LHCN-M2 (cell line): ENCODE measurements around the gene ETS1. TPM values are rescaled to one million over a fixed set of nuclear protein-coding genes. Genes with fewer than 3 reads are reported as not detected.

ENCODE experiments used
- DNase-seq: peaks from one replicate; pipeline ENCODE4 v3.0.0-alpha.2; 2012; ENCODE audit warnings: low read depth
- polyA plus RNA-seq: library from polyadenylated mRNA; unstranded; fragments of >200 nt; gene quantifications from one replicate; pipeline ENCODE4 v1.2.1, GENCODE V29; 2012; ENCODE audit warnings: missing spikeins
- total RNA-seq: library from RNA; depleted of rRNA; stranded (reverse); fragments of >200 nt; gene quantifications from 2 replicates; pipeline ENCODE4 v1.2.3, GENCODE V29; 2014; rRNA removed

Gene ETS1, protein sequence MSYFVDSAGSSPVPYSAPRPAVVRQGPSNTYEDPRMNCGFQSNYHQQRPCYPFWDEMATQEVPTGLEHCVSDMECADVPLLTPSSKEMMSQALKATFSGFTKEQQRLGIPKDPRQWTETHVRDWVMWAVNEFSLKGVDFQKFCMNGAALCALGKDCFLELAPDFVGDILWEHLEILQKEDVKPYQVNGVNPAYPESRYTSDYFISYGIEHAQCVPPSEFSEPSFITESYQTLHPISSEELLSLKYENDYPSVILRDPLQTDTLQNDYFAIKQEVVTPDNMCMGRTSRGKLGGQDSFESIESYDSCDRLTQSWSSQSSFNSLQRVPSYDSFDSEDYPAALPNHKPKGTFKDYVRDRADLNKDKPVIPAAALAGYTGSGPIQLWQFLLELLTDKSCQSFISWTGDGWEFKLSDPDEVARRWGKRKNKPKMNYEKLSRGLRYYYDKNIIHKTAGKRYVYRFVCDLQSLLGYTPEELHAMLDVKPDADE
- total RNA-seq, result 37.2 and 38.2 TPM in 2 replicates
- 46.5 TPM for polyA plus RNA-seq

DNA sequence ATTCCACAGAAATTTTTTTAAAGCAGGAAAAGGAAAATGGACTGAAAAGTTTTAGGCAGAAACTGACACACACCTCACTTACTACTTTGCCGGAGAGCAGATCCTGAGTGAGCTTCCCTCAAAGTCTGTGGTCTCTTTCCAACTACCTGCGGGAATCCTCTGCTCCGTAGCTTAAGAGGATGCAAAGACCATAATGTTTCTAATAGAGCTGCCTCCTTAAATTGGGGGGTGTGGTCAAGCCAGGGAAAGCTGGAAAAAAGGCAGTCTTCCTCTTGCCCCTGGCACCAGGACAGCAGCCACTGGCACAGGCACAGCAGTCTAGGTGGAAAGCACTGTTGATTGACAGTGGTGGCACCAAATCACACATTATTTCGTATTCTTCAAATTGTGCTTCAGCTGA lies at the start of gene ETS1:
ETS1 (minus strand) TSS at position 144 of the 400 bp plus-strand sequence. CDS start 14,428 bp downstream, outside the sequence.
- no peak for DNase-seq

DNA sequence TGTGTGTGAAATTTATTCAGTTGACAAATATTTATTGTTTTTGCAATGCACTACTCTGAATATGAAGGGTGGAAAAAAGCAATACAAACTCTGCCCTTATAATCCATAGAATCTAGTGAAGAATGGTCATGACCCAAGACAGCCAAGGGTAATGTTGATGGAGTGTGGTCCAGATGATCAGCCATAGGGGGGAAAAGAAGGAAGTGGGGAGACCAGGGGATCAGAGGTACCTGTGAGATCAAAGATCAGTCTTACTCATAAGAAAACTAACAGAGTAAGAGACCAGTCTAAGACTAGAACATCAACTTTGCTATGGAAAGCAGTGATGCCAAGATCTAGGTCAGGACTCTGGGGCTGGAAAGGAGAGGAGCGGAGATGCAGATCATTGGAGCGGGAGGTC lies 47.0 kb upstream of the ETS1 start:
- DNase-seq, result no peak

DNA sequence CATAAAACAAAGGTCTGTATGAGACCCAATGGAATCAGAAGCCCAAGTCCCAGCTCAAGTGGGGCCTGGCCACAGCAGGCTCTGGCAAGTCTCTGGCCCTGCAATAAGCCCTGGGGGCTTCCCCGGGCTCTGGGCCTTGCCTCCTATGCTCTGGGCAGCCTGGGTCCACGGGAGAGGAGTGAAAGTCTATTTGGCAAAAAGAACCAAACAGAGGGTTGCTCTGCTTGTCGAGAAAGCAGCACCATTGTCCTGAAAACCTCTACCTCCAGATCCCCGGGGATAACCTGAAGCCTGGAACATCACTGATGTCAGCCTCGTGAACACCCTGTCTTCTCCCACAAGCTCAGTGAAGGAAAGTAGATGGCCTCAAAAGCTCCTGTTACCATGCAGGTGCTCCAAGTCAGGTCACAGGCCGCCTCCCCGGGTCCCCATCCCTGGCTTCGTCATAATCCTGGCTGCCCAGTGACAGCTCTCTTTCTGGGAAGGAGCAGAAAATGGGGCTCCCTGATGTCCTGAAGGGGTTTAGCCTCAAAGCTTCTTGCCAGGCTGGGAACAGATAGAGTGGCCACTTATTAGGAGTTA lies 46.1 kb upstream of the ETS1 start:
- DNase-seq, result no peak

DNA sequence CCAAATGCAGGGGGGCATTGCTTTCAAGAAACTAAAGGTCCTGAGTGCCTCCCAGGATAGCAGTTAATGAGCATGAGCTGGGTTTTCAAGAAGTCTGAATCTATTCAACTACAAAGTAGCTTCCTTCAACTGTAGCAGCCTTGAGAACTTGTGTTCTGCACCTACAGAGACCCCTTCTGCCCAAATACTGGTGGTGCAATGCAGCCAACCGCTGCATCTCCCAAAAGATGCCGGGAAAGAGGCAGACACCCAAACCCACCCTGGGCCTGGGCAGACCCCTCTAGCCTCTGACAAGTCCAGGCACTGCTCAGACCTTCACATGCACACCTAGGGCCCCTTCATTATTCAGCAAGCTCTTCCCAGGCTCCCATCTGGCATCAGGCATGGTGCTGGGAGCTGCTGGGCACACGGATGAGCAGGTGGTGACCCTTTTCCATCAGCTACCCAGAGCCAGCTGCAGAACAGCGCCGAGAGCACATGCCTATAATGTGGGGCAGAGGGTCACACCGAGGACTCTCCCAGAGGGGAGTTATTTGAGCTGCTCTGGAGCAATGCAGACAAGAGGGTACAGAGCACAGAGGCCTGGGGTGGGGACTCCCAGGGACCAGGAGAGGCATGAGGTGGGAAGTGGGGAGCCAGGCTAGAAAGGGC lies 44.9 kb upstream of the ETS1 start:
- DNase-seq, result peak; percentile 26

DNA sequence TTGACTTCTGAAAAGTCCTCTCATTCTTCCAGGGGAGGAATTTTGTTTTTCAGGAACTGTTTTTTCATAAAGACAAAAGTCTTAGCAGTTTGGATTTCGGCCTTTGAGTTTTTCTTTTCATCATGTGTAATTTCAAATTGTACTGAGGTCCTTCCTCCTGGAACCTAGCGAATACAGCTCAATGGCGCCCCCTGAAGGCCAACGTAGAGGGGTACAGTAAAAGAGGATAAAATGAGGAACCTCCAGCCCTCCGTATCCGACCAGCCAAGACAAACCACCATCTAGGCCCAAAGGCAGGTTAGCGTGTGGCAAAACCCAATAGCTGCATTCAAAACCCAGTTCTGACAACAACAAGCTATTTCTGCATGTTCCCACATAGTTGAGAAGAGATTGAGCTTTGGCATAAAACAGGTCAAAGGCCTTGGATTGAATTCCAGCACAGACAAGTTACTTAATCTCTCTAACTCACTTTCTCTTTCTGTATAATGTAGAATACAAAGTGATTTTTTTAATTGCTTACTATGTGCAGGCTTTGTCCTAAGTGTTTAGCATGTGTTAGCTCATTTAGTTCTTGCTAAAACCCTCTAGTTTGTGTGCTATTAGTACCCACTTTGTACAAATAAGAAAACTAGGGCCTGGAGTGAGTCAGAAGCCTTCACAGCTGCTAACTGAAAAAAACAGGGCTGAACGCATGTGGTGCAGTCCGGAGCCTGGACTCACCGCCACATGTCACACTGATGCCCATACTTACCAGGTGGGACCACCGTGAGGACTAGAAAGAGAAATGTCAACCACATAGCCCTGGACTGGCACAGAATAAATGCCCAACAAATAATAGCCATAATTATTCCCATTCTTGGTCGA lies 43.2 kb upstream of the ETS1 start:
- peak; percentile 77 for DNase-seq

DNA sequence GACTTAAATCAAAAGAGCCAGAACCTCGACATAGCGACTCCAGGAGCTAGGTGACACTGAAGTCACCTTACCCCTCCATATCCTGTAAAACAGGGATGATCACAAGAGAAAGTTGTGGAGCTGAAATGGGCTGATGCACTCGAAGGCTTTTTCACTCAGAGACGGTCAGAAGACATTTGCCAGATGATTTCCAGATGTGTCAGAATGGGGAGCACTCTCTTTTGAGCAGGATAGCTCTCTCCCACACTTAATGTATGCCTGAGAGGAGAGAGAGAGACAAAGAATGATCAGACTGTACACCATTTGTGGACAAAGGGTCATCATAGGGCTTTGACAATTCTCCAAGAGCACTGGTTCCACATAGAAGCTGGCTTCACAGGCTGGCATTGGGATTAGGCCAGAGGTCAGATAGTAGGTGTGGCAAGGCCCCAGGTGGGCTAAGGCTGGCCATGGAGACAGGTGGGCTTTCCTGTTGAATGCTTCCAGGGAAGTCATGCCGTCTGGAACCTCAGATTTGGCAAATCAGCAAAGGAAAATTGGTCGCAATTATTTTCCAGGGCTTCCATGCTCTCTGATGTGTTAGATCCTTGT lies 42.3 kb upstream of the ETS1 start:
- no peak for DNase-seq

DNA sequence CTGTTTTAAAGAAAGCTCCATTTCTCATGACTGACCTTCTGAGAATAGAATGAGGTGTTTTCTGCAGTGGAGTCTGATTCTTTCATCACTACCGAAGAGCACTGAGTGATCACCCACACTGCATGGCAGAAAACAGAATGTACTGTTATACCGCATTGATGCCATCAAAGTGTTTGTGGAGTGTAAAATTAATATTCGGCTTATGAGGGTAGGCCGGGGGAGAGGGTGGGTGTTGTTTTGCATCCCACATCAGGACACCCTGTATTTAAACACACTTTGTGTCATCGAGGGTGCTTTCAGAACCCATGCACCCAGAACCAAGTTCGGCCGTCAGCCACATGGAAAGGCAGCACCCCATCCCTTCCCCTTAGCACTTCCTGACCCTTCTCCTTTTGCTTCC lies 41.3 kb upstream of the ETS1 start:
- no peak for DNase-seq

DNA sequence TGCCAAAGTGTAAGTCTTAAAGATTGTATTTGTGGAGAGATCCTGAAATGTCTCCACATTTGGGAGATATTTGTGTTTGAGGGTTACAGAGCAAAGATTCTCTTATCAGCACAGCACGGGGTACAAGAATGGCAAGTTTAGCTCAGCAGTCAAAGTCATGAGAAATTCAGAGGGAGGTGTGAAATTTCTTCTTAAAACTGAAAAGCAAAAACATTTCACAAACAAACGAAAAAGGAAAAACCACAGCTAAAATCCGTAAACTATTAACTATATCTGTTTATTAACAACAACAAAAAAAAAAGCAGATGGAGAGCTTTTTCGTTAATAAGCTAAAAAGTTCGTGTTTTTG lies 40.9 kb upstream of the ETS1 start:
- no peak for DNase-seq

DNA sequence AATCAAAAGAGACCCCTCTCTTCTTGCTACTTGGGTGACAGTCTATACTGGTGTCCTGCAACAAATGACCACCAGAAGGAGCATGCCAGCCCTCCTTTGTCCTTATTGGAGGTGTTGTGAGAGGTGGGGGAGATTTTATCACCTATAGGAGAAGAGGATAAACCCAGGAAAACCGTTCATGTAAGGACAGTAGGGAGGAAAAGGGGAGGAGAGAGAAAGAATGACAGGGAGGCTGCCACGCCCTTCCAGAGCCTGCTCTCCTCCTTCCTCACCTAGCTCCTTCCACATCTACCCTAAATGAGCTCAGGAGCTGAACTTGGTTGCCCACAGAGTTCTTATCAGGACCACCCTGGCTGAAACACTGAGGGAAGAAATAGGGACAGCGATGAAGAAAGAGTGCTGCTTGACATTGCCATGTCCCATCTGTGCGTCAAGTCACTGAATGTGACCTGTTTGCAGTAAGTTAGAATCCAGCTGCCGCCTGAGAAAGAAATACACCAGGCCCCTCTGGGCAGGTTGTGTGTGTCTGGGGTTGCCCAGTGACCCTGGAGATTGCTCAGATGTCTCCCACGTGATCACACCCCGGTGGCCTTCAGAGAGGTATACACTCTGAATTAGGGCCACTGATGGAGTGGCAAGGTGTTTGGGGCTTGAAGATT lies 40.4 kb upstream of the ETS1 start:
- no peak for DNase-seq

DNA sequence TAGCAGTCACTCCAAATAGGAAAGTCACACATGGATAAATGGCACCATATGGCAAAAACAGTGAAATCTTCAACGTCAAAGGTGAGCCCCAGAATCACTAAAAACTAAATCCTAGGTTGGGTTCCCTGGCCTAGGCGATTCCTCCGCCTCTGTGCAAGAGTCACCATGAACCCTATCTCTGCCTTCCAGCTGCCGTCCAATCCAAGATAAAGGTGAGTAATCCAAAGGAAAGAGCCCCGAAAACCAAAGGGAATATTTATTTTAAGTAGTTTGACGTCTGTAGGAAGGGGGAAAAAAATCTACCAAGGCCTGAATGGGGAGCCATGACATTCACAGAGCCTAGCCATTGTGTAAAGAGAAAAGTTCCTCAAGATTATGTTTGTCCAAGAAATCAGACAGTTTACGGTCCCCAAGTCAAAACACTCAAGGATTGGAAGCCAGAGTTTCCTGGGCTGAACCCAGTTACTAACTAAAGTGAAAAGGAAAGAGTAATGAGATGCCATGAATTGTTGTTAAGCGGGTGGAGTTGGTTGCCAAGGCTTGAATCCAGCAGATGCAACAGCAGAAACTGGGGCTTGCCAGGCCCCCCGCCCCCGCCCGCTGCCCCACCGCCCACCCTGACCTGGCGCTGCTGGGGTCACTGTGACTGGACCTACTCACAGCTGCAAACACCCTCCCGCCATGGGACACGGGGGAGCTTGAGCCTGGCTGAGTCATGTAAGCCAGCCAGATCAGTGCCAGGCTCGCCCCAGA lies 39.7 kb upstream of the ETS1 start:
- DNase-seq, result no peak

DNA sequence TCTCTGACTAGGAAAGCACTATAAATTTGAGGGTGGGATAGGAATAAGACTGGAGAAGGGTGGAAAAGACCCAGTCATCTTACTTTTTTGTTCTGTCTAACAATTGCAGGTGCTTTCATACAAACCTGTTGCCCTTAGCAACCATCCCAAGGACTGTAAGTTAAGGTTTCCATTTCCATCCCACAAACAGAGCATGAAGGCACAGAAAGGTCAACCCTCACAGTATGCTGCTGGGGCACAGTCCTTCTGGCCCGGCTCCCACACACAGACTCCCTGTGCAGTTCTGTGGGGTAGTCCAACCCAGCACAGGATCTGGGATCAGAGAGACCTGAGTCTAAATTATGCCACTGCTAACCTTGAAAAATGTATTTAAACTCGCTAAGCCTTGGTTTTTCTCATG lies 38.4 kb upstream of the ETS1 start:
- no peak for DNase-seq

DNA sequence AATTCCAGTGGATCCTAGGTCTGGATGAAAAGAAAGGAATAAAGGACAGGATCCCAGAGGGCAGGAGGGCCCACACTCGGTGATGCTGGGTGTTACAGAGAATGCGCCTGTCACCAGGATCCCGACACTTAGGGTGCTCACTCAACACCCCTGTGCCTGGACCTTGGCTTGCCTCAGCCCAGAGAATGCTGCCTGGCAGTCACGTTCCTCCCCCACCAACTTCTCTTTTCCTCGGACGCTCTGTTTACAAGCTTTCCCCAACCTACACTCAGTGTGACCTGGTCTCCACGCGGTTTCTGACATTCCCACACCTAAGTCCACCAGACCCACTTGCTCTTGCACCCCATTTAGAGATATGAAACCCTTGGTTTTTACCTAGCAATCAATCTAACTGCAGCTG lies 38.0 kb upstream of the ETS1 start:
- DNase-seq, result no peak

DNA sequence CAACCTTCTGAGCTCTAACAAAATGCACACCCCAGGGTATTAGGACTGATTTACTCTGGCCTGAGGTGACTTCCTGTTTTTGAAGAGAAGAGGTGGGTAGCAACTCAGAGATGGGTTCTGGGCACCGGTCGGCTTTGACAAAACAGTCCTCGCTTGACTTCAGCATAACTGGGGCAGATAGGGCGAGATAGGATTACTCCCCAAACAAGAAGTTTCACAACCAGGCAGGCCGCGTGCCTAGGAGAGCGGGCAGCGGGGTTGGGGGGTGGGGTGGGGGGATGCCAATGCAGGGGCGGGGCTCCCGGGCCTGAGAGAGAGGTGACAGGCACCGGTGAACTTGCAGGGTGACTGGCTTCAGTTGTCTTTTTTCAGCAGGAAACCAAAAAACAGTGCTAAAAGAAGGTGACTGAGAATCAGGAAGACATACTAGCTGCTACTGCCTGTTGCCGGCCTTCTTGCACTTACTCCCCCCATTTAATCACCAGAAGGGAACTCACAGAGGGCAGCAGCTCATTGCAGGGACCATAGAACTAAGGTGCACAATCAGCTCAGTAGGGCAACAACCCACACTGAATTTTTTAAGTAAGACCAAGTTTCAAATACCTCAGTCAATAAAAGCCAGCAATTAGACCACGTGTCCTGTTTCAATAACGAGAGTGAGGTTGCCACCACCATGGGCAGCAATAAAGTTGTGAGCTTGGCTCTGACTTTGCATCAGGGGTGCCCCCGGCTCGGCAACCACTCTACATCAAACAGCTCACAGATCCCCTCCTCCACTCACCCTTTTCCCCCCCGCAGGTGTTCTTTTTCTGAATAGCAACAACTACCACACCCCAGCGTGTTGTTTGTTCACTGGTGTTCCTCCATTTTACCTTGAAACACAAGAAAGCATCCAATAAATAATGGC lies 37.2 kb upstream of the ETS1 start:
- no peak for DNase-seq

DNA sequence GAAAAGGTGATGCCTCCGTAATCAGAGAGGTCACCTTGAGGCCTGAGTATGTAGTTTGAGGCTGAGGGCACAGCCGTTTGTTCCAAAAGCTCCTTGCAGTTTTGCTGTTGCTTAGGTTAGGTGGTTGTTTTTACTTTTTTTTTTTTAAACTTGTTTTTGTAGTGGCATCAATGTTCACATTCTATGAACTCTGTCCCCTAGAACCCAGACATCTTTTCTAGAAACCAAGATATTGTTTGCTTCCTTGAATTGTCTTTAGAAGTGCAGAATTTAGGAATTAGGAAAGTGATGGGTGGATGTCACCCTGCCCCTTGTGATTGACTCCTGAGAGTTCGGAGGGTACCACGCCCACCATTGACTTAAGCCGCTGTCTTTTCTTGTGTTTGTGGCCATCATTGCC lies 35.7 kb upstream of the ETS1 start:
- no peak for DNase-seq

DNA sequence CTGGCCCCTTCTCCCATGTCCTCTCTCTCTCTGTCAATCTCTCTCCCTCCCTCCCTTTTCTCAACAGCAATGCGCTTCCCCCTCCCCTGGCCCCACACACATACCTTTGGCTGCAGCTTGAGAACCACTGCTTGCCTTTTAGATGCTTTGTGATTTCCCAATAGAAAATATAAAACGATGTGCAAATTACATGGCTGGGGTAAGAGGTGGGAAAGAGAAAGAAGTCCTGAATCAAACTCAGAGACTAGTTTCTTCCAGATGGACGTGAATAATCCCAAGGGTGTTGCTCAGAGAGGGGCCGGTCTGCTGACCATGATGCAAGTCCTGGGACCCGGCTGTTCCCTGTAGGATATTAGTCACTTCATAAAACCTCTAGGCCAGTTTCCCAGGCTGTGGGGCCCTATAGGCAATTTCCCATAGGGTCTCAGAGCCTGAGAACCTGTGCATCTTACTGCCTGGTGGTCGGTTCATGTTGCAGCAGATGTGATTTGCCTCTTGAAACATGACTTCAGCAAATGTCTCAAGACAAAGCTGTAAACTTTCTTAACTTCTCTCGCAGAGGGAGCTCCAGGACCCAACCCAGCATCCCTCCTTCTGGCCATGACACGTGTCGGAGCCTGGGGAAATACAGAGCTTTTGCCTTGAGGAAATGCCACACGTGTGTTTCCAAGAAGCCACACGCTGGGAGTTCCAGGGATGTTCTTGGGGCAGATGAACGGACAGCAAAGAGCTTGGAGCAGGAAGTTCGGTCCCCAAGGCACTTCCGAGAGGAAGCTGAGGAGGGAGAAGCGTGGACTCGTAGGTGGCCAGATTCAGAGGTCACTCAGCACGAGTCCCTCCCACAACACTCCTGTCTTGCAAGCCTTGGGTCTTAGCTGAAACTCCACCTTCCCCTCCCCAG lies 34.5 kb upstream of the ETS1 start:
- peak; percentile 75 for DNase-seq

DNA sequence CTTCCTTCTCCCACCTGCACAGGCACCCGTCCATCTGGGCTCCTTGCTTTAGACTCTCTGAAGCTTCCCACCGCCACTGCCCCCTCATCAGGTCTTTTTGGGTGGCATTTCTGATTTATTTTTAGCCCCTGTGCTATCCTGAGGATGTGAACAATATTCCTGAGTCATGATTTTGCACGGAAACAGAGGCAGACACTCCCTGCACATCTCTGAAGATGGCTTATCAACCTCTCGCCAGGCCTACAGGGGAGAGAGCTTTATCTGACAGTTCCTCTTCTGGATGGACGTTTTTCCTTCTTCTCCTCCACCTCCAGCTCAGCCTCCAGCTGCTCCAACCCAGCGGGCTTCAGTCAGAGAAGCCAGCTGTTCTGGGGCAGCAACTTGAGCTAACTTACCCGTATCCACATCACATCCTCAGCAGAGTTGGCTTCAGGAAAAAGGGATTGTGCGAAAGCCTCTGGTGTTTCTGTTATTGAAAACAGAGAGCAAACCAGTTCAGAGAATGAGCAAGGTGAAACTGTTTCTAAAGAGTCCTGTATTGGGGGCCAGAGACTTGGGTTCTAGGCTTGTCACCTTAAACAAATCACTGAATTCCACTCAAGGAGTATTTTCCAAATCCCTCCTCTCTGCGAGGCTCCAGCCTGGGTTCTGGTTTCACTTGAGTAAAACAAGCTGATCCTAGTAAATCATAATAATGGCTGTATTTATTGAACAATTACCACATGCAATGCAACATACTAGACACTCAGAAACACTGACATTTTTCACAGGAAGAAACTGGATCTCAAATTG lies 33.1 kb upstream of the ETS1 start:
- DNase-seq, result peak; percentile 8
